Natural killer cell treated with Interleukin-12 subunit alpha and Interleukin-12 subunit beta and Interleukin-15 and Interleukin-18, amount 100 ng/mL, for 72 hours (primary cell): ENCODE results near the gene GSTT2. TPM values are rescaled to one million over a fixed set of nuclear protein-coding genes. Genes with fewer than 3 reads are reported as not detected.
A peak's percentile ranks its signal among the peaks of the same experiment; 100 is the strongest.
"Not testable (repeated sequence)": the region's sequence is repeated elsewhere in the genome, so short reads cannot be mapped to it uniquely, and the experiment has no call there.

Source experiments
- ATAC-seq, 2 donors: fragments of 150-1000 bp; cut with Tn5 transposase in 1 of 2; sonication (Bioruptor Pico), chemical (Tn5 transposase) in 1 of 2; 2 replicates each; pipeline ENCODE4 v1.10.0; 2021
- DNase-seq: peaks from one replicate; pipeline ENCODE4 v3.0.0; 2022; ENCODE audit warnings: low spot score
- H3K27ac Mint-ChIP-seq, 2 donors: 1 replicate in 1 of 2; 2 replicates in 1 of 2; pipeline ENCODE4 v1.8.0; 2022; ENCODE audit warnings: mixed read lengths in 2 of 2, mild to moderate bottlenecking in 1 of 2, moderate library complexity in 1 of 2
- H3K27me3 Mint-ChIP-seq, 2 donors: 1 replicate in 1 of 2; 2 replicates in 1 of 2; pipeline ENCODE4 v1.8.0; 2022; ENCODE audit warnings: mixed read lengths in 2 of 2
- H3K36me3 Mint-ChIP-seq: one replicate; pipeline ENCODE4 v1.8.0; 2022; ENCODE audit warnings: mixed read lengths
- H3K4me1 Mint-ChIP-seq, 2 donors: 1 replicate in 1 of 2; 2 replicates in 1 of 2; pipeline ENCODE4 v1.8.0; 2022; ENCODE audit warnings: low read depth in 2 of 2, mixed read lengths in 2 of 2, mild to moderate bottlenecking in 1 of 2
- H3K4me3 Mint-ChIP-seq: one replicate; pipeline ENCODE4 v1.8.0; 2022; ENCODE audit warnings: mixed read lengths
- H3K9me3 Mint-ChIP-seq: 2 replicates; pipeline ENCODE4 v1.8.0; 2022; ENCODE audit warnings: mixed read lengths
- total RNA-seq, 2 donors: library from RNA; stranded (reverse); gene quantifications; one replicate each; pipeline ENCODE4 v1.2.3, GENCODE V29; 2022

Gene GSTT2
- under 1 TPM in 1 of 2 donors, not detected in 1; 0.47 TPM for total RNA-seq

GRCh38 chr22:23979557-23980240, at the start of gene GSTT2:
TSS of gene GSTT2 (plus strand) at chr22:23980134.
- DNase-seq, H3K4me3 Mint-ChIP-seq, H3K27me3 Mint-ChIP-seq, H3K9me3 Mint-ChIP-seq, H3K36me3 Mint-ChIP-seq, H3K27ac Mint-ChIP-seq, H3K4me1 Mint-ChIP-seq: not testable (repeated sequence)
- ATAC-seq: peak; percentile 10 to 60

- Mint-ChIP-seq H3K27ac (no peak overlapping the region), H3K9me3 (no peaks in the 10 kb centered on the region), H3K36me3 (no peaks in the 10 kb centered on the region), H3K27me3 (no peaks in the 10 kb centered on the region), H3K4me3 (no peak overlapping the region), H3K4me1 (no peaks in the 10 kb centered on the region)
- no peak for ATAC-seq
- no peak for DNase-seq
These were observed 41.5 kb upstream of the GSTT2 start for GRCh38 chr22:23938328-23939016.

- ATAC-seq (peak in 1 of 2 donors; percentile 25), DNase-seq (no peak)
- Mint-ChIP-seq H3K9me3 (no peaks in the 10 kb centered on the region), H3K4me3 (no peak overlapping the region), H3K36me3 (no peaks in the 10 kb centered on the region), H3K27ac (no peak overlapping the region), H3K27me3 (no peaks in the 10 kb centered on the region), H3K4me1 (no peaks in the 10 kb centered on the region)
These were observed 40.9 kb upstream of the GSTT2 start for GRCh38 chr22:23939017-23939357.

- H3K27me3 Mint-ChIP-seq, H3K36me3 Mint-ChIP-seq, ATAC-seq, H3K9me3 Mint-ChIP-seq, H3K4me1 Mint-ChIP-seq, DNase-seq, H3K4me3 Mint-ChIP-seq, H3K27ac Mint-ChIP-seq: not testable (repeated sequence)
These were observed 39.8 kb upstream of the GSTT2 start for GRCh38 chr22:23940166-23940565.

GRCh38 chr22:23947391-23947790, 32.5 kb upstream of the GSTT2 start:
- H3K4me3 Mint-ChIP-seq, ATAC-seq, DNase-seq, H3K27ac Mint-ChIP-seq, H3K36me3 Mint-ChIP-seq, H3K4me1 Mint-ChIP-seq, H3K9me3 Mint-ChIP-seq, H3K27me3 Mint-ChIP-seq: not testable (repeated sequence)

- not testable (repeated sequence) for H3K27ac Mint-ChIP-seq, H3K9me3 Mint-ChIP-seq, H3K4me3 Mint-ChIP-seq, H3K27me3 Mint-ChIP-seq, H3K4me1 Mint-ChIP-seq, H3K36me3 Mint-ChIP-seq, DNase-seq
- ATAC-seq: peak in 1 of 2 donors; percentile 32
These were observed 30.2 kb upstream of the GSTT2 start for GRCh38 chr22:23949764-23950163.

GRCh38 chr22:23951383-23951782, 28.6 kb upstream of the GSTT2 start:
- peak in 1 of 2 donors; percentile 40 for ATAC-seq
- not testable (repeated sequence) for H3K9me3 Mint-ChIP-seq, H3K27me3 Mint-ChIP-seq, H3K4me1 Mint-ChIP-seq, H3K27ac Mint-ChIP-seq, DNase-seq, H3K36me3 Mint-ChIP-seq, H3K4me3 Mint-ChIP-seq

GRCh38 chr22:23952794-23953405, 27.0 kb upstream of the GSTT2 start:
- not testable (repeated sequence) for H3K9me3 Mint-ChIP-seq, H3K27ac Mint-ChIP-seq, H3K27me3 Mint-ChIP-seq, H3K4me3 Mint-ChIP-seq, H3K36me3 Mint-ChIP-seq, H3K4me1 Mint-ChIP-seq, DNase-seq
- ATAC-seq: peak in 1 of 2 donors; percentile 56

- DNase-seq, H3K4me3 Mint-ChIP-seq: not testable (repeated sequence)
These were observed 26.4 kb upstream of the GSTT2 start for GRCh38 chr22:23953485-23953884.

GRCh38 chr22:23954193-23954990, 25.5 kb upstream of the GSTT2 start:
- H3K9me3 Mint-ChIP-seq, H3K27ac Mint-ChIP-seq, H3K27me3 Mint-ChIP-seq, DNase-seq, H3K36me3 Mint-ChIP-seq, ATAC-seq, H3K4me3 Mint-ChIP-seq, H3K4me1 Mint-ChIP-seq: not testable (repeated sequence)

More at GRCh38 chr22:23953485-23953884, 26.4 kb upstream of the GSTT2 start:
- H3K27me3 Mint-ChIP-seq, ATAC-seq, H3K4me1 Mint-ChIP-seq, H3K9me3 Mint-ChIP-seq, H3K27ac Mint-ChIP-seq, H3K36me3 Mint-ChIP-seq: not testable (repeated sequence)

- ATAC-seq, DNase-seq: not testable (repeated sequence)
These were observed 25.0 kb upstream of the GSTT2 start for GRCh38 chr22:23954991-23955305.

GRCh38 chr22:23955886-23956285, 24.0 kb upstream of the GSTT2 start:
- not testable (repeated sequence) for DNase-seq, H3K4me1 Mint-ChIP-seq, ATAC-seq, H3K4me3 Mint-ChIP-seq, H3K27me3 Mint-ChIP-seq, H3K27ac Mint-ChIP-seq, H3K36me3 Mint-ChIP-seq, H3K9me3 Mint-ChIP-seq

More at GRCh38 chr22:23954991-23955305, 25.0 kb upstream of the GSTT2 start:
- not testable (repeated sequence) for H3K9me3 Mint-ChIP-seq, H3K27me3 Mint-ChIP-seq, H3K4me3 Mint-ChIP-seq, H3K4me1 Mint-ChIP-seq, H3K27ac Mint-ChIP-seq, H3K36me3 Mint-ChIP-seq

- not testable (repeated sequence) for DNase-seq, H3K4me3 Mint-ChIP-seq, H3K36me3 Mint-ChIP-seq, H3K4me1 Mint-ChIP-seq, H3K27me3 Mint-ChIP-seq, H3K9me3 Mint-ChIP-seq, H3K27ac Mint-ChIP-seq
- ATAC-seq: peak; percentile 61 to 81
These were observed 23.5 kb upstream of the GSTT2 start for GRCh38 chr22:23956301-23956900.
